GM12878 (cell line): ENCODE measurements around the gene NTPCR. TPM values are rescaled to one million over a fixed set of nuclear protein-coding genes. Genes with fewer than 3 reads are reported as not detected.

Source experiments
- ATAC-seq: fragments of 200-7000 bp; cut with Tn5 transposase; 3 replicates; pipeline ENCODE4 v1.9.1; 2020; ENCODE audit warnings: mild to moderate bottlenecking, moderate library complexity
- BruUV-seq: library from RNA; stranded (reverse); fragments of 400-500 nt; replicated peaks from 2 replicates; lab custom pipeline; 2021; lab: Mats Ljungman, UMichigan
- CTCF ChIA-PET: fragments of 300-600 bp; sonication (Branson Sonifier 250); formaldehyde crosslinking; extraction: SDS; loops from one replicate; lab custom pipeline; 2021; ENCODE audit warnings: inconsistent platforms; lab: Yijun Ruan, JAX
- POLR2A ChIA-PET: fragments of 350-600 bp; formaldehyde crosslinking; extraction: SDS; loops from one replicate; lab custom pipeline; 2021; ENCODE audit warnings: inconsistent platforms; lab: Charles Lee
- RAD21 ChIA-PET: fragments of 300-600 bp; sonication (Branson Sonifier 250); formaldehyde crosslinking; loops from one replicate; lab custom pipeline; 2023; ENCODE audit warnings: antibody characterized with exemption; ENCODE audit not compliant: unreplicated experiment; lab: Charles Lee
- SMC1A ChIA-PET: fragments of 300-600 bp; sonication (Branson Sonifier 250); formaldehyde crosslinking; loops from one replicate; lab custom pipeline; 2023; ENCODE audit not compliant: unreplicated experiment, uncharacterized antibody; lab: Charles Lee
- DNase-seq: peaks from one replicate; pipeline ENCODE4 v3.0.0-alpha.2; 2011; ENCODE audit warnings: low read depth, low spot score
- FAIRE-seq: peaks from 3 replicates; lab custom pipeline; 2011; peaks lifted over from hg19 to GRCh38; lab: Jason Lieb, UNC
- H2AFZ ChIP-seq: 2 replicates; pipeline ENCODE4 v1.6.0; 2011; ENCODE audit warnings: low read depth, low read length, control low read depth; ENCODE audit not compliant: control insufficient read depth
- H3K27ac ChIP-seq: 2 replicates; pipeline ENCODE4 v1.5.1; 2011; ENCODE audit warnings: control low read depth; ENCODE audit not compliant: control insufficient read depth, insufficient read depth
- H3K27me3 ChIP-seq, 2 experiments: replicated peaks in 1 of 2; 2 replicates each; pipeline versions ENCODE4 v1.6.0 to v1.6.1; 2011; ENCODE audit warnings: low read length in 1 of 2; ENCODE audit not compliant: control insufficient read depth in 2 of 2, insufficient read depth in 2 of 2
- H3K36me3 ChIP-seq, 2 experiments: 2 replicates each; pipeline ENCODE4 v1.5.1; 2011; ENCODE audit warnings: low read length in 1 of 2; ENCODE audit not compliant: control insufficient read depth in 2 of 2, insufficient read depth in 2 of 2
- H3K4me1 ChIP-seq: 2 replicates; pipeline ENCODE4 v1.6.1; 2011; ENCODE audit warnings: mild to moderate bottlenecking, low read length, moderate library complexity, mixed read lengths; ENCODE audit not compliant: control insufficient read depth, insufficient read depth
- H3K4me2 ChIP-seq: 2 replicates; pipeline ENCODE4 v1.6.0; 2011; ENCODE audit warnings: control low read depth; ENCODE audit not compliant: control insufficient read depth, insufficient read depth
- H3K4me3 ChIP-seq: fragments of 200-600 bp; sonication (generic); 2 replicates; pipeline ENCODE4 v1.5.1; 2016
- H3K79me2 ChIP-seq: 2 replicates; pipeline ENCODE4 v1.6.0; 2011; ENCODE audit warnings: low read length; ENCODE audit not compliant: control insufficient read depth, insufficient read depth
- H3K9ac ChIP-seq: 2 replicates; pipeline ENCODE4 v1.8.0; 2011; ENCODE audit warnings: low read length, control low read depth, mixed read lengths; ENCODE audit not compliant: control insufficient read depth, insufficient read depth
- H3K9me3 ChIP-seq: replicated peaks from 3 replicates; pipeline ENCODE4 v1.5.1; 2011; ENCODE audit warnings: mild to moderate bottlenecking, low read length; ENCODE audit not compliant: control insufficient read depth, insufficient read depth
- H4K20me1 ChIP-seq: 2 replicates; pipeline ENCODE4 v1.6.0; 2011; ENCODE audit not compliant: control insufficient read depth, insufficient read depth
- ATF2 ChIP-seq: IDR thresholded peaks from 2 replicates; pipeline ENCODE4 v1.6.1; 2012; ENCODE audit warnings: low read length, inconsistent platforms
- BACH1 ChIP-seq: fragments of 450-650 bp; IDR thresholded peaks from 2 replicates; pipeline ENCODE4 v1.6.1; 2017; ENCODE audit warnings: mild to moderate bottlenecking, borderline replicate concordance
- BMI1 ChIP-seq: fragments of 450-650 bp; IDR thresholded peaks from 2 replicates; pipeline ENCODE4 v1.6.1; 2016; ENCODE audit warnings: mild to moderate bottlenecking, moderate library complexity, borderline replicate concordance
- FOS ChIP-seq: IDR thresholded peaks from 3 replicates; pipeline ENCODE4 v1.6.1; 2011; ENCODE audit warnings: borderline replicate concordance; ENCODE audit not compliant: insufficient read length; ENCODE audit errors: extremely low read depth
- HSF1 ChIP-seq: fragments of 150-350 bp; IDR thresholded peaks from 2 replicates; pipeline ENCODE4 v1.6.1; 2014; ENCODE audit warnings: mild to moderate bottlenecking, low read depth, low read length
- POLR2A ChIP-seq: IDR thresholded peaks from 2 replicates; pipeline ENCODE4 v1.6.1; 2011; ENCODE audit warnings: low read depth, mild to moderate bottlenecking, low read length
- SIN3A ChIP-seq: IDR thresholded peaks from 2 replicates; pipeline ENCODE4 v1.6.1; 2012; ENCODE audit warnings: low read depth, low read length, improper control_type of control experiment
- WGBS: methylation state at CpG from one replicate; pipeline ENCODE4 v1.1.6; 2016; ENCODE audit warnings: low lambda C conversion rate; ENCODE audit not compliant: insufficient replicate concordance, insufficient coverage; ENCODE audit errors: missing lambda C conversion rate; 5-methylcytosine and 5-hydroxymethylcytosine counted together
- in situ Hi-C: fragments of 300-500 bp; cut with MboI; formaldehyde crosslinking; loops from 9 replicates; pipeline ENCODE4 v1.14.3; 2018; ENCODE audit warnings: mixed read lengths
- intact Hi-C: fragments of 100-400 bp; cut with micrococcal nuclease; formaldehyde crosslinking; loops from one replicate; pipeline ENCODE4 v1.14.2; 2022; ENCODE audit not compliant: unreplicated experiment
- polyA plus RNA-seq, 11 experiments: library from polyadenylated mRNA; depleted of rRNA in 4 of 11; unstranded in 6 of 11; stranded (reverse) in 5 of 11; fragments of >200 nt; fragmentation: Nextera tagmentation in 4 of 11; fragmentation: Illumina TruSeq in 1 of 11; extraction: Ambion mirVana in 4 of 11; extraction: Trizol in 1 of 11; gene quantifications; 1 replicate in 1 of 11; 2 replicates in 10 of 11; pipeline versions ENCODE4 v1.2.1 to v1.2.3, GENCODE V29; 2011 to 2016; ENCODE audit warnings: inconsistent platforms in 2 of 11, missing spikeins in 2 of 11, low read depth in 1 of 11
- total RNA-seq, 4 experiments: library from RNA; depleted of rRNA in 3 of 4; stranded (reverse); fragments of >200 nt in 3 of 4; fragmentation: Illumina TruSeq in 1 of 4; extraction: Trizol in 1 of 4; gene quantifications; 2 replicates each; pipeline versions ENCODE4 v1.2.1 to v1.2.3, GENCODE V29; 2013 to 2021

NTPCR gene
- total and polyA plus RNA-seq, 10 of the 15 experiments (the other 5 are each of a cell fraction or from before 2014, with no cell fraction given), result 25.4 to 109 (median 56.6) TPM

GRCh38 chr1:232900818-232901217 is 49.6 kb upstream of the NTPCR start:
- H3K9me3 ChIP-seq, result no peaks in the 10 kb centered on the region
- no peaks in the 10 kb centered on the region for H3K27me3 ChIP-seq
- CTCF ChIA-PET, result no interaction called here
- 77% methylated on average over 10 of the region's 10 CpGs for WGBS
- H3K4me2 ChIP-seq, result no peak overlapping the region
- H3K36me3 ChIP-seq, result no peaks in the 10 kb centered on the region
- TF ChIP-seq SIN3A, result no peak
- TF ChIP-seq ATF2, result no peak
- TF ChIP-seq FOS, result no peak
- TF ChIP-seq BACH1, result no peak
- no peak overlapping the region for H3K27ac ChIP-seq
- SMC1A ChIA-PET, result interaction anchor here (0.6 kb wide), 1 partner anchor 467 kb away, joined by 3 read pairs; no protein-coding TSS in a partner anchor
- intact Hi-C loops (no loop called here), in situ Hi-C loops (no loop called here)
- H3K79me2 ChIP-seq, result no peaks in the 10 kb centered on the region
- H3K4me1 ChIP-seq, result no peaks in the 10 kb centered on the region
- RAD21 ChIA-PET, result no interaction called here
- no peaks in the 10 kb centered on the region for H4K20me1 ChIP-seq
- H3K4me3 ChIP-seq, result no peak overlapping the region
- no peak overlapping the region for H2AFZ ChIP-seq
- FAIRE-seq (no peak), DNase-seq (no peak), ATAC-seq (no peak)
- no peak overlapping the region for H3K9ac ChIP-seq
- POLR2A ChIA-PET, result no interaction called here
- no TSS peak for BruUV-seq

GRCh38 chr1:232901255-232901654 is 49.2 kb upstream of the NTPCR start:
- H2AFZ ChIP-seq, result no peak overlapping the region; the same call in 1 of the 2 replicates
- ATAC-seq (no peak), FAIRE-seq (no peak), DNase-seq (no peak)
- H3K4me1 ChIP-seq, result no peaks in the 10 kb centered on the region
- ChIA-PET RAD21 (no interaction called here), SMC1A (interaction anchor here (0.6 kb wide), 1 partner anchor 467 kb away, joined by 3 read pairs; no protein-coding TSS in a partner anchor), POLR2A (no interaction called here), CTCF (no interaction called here)
- no peak overlapping the region; the same call in 1 of the 2 replicates for H3K9ac ChIP-seq
- no peaks in the 10 kb centered on the region for H3K9me3 ChIP-seq
- no peak overlapping the region for H3K4me3 ChIP-seq
- TF ChIP-seq BMI1, result no peak
- TF ChIP-seq POLR2A, result no peak
- no peak for TF ChIP-seq HSF1
- WGBS, result 0% methylated on average over 4 of the region's 4 CpGs
- in situ Hi-C loops (no loop called here), intact Hi-C loops (no loop called here)
- no peak overlapping the region for H3K27ac ChIP-seq
- peak overlapping the region; percentile 35; the same call in 1 of the 2 replicates for H3K4me2 ChIP-seq
- H3K36me3 ChIP-seq, result no peaks in the 10 kb centered on the region
- no peaks in the 10 kb centered on the region for H3K79me2 ChIP-seq
- BruUV-seq, result no TSS peak
- H3K27me3 ChIP-seq, result no peaks in the 10 kb centered on the region
- H4K20me1 ChIP-seq, result no peaks in the 10 kb centered on the region
